ENCODE results near the gene SOAT1.
"Not testable (repeated sequence)": the region's sequence is repeated elsewhere in the genome, so short reads cannot be mapped to it uniquely, and the experiment has no call there.

SOAT1 gene

GRCh38 chr1:179352236-179352635 lies 58.6 kb downstream of the SOAT1 start:
- Mint-ChIP-seq H3K4me3 (no peak overlapping the region), H3K9me3 (no peaks in the 10 kb centered on the region), H3K27me3 (no peaks in the 10 kb centered on the region), H3K4me1 (ENCODE audit: low read depth) (peaks cover 10% of the 10 kb centered on the region), H3K36me3 (ENCODE audit: low read depth) (peaks cover 87% of the 10 kb centered on the region), H3K27ac (peak overlapping the region; percentile 45)
- DNase-seq = no peak

- DNase-seq = no peak
- Mint-ChIP-seq H3K36me3 (ENCODE audit: low read depth) (peaks cover 74% of the 10 kb centered on the region), H3K9me3 (no peaks in the 10 kb centered on the region), H3K27me3 (no peaks in the 10 kb centered on the region), H3K27ac (no peak overlapping the region), H3K4me1 (ENCODE audit: low read depth) (peaks cover 10% of the 10 kb centered on the region), H3K4me3 (no peak overlapping the region)
Measured at GRCh38 chr1:179353546-179353945, 59.9 kb downstream of the SOAT1 start.

GRCh38 chr1:179361631-179362030 lies 68.0 kb downstream of the SOAT1 start:
- not testable (repeated sequence) for H3K4me1 Mint-ChIP-seq (ENCODE audit: low read depth); H3K27me3 Mint-ChIP-seq; H3K36me3 Mint-ChIP-seq (ENCODE audit: low read depth); H3K9me3 Mint-ChIP-seq; DNase-seq; H3K27ac Mint-ChIP-seq; H3K4me3 Mint-ChIP-seq

- Mint-ChIP-seq H3K27me3 (no peaks in the 10 kb centered on the region), H3K4me3 (peak within 1 kb of the TSS; percentile 85), H3K9me3 (no peaks in the 10 kb centered on the region), H3K27ac (peak within 1 kb of the TSS; percentile 99), H3K36me3 (ENCODE audit: low read depth) (peaks cover 3% of the 10 kb centered on the region), H3K4me1 (ENCODE audit: low read depth) (peaks cover 13% of the 10 kb centered on the region)
- DNase-seq = peak; percentile 88
Measured at GRCh38 chr1:179365342-179366092, 71.9 kb downstream of the SOAT1 start, which contains the start of gene AXDND1. Gene AXDND1, plus strand, starts transcription at chr1:179365971. Its CDS starts 539 bp downstream, at chr1:179366510.

GRCh38 chr1:179366093-179366800 lies 72.7 kb downstream of the SOAT1 start:
- peak overlapping the region; percentile 85 for H3K4me3 Mint-ChIP-seq
- no peaks in the 10 kb centered on the region for H3K9me3 Mint-ChIP-seq
- peak overlapping the region; percentile 99 for H3K27ac Mint-ChIP-seq
- no peak for DNase-seq
- H3K36me3 Mint-ChIP-seq (ENCODE audit: low read depth) = peaks cover 3% of the 10 kb centered on the region
- H3K27me3 Mint-ChIP-seq = no peaks in the 10 kb centered on the region
- peaks cover 13% of the 10 kb centered on the region for H3K4me1 Mint-ChIP-seq (ENCODE audit: low read depth)

- Mint-ChIP-seq H3K9me3 (no peaks in the 10 kb centered on the region), H3K27me3 (no peaks in the 10 kb centered on the region), H3K27ac (no peak overlapping the region), H3K36me3 (ENCODE audit: low read depth) (peaks cover 3% of the 10 kb centered on the region), H3K4me3 (no peak overlapping the region), H3K4me1 (ENCODE audit: low read depth) (peaks cover 13% of the 10 kb centered on the region)
- DNase-seq = no peak
Measured at GRCh38 chr1:179369751-179370341, 76.2 kb downstream of the SOAT1 start.

GRCh38 chr1:179372160-179372559 lies 78.6 kb downstream of the SOAT1 start:
- Mint-ChIP-seq H3K27ac (no peak overlapping the region), H3K9me3 (no peaks in the 10 kb centered on the region), H3K36me3 (ENCODE audit: low read depth) (no peaks in the 10 kb centered on the region), H3K27me3 (no peaks in the 10 kb centered on the region), H3K4me1 (ENCODE audit: low read depth) (peaks cover 4% of the 10 kb centered on the region), H3K4me3 (no peak overlapping the region)
- DNase-seq = no peak

- Mint-ChIP-seq H3K4me3 (no peak overlapping the region), H3K9me3 (no peaks in the 10 kb centered on the region), H3K4me1 (ENCODE audit: low read depth) (no peaks in the 10 kb centered on the region), H3K27ac (no peak overlapping the region), H3K36me3 (ENCODE audit: low read depth) (no peaks in the 10 kb centered on the region), H3K27me3 (no peaks in the 10 kb centered on the region)
- DNase-seq = no peak
Measured at GRCh38 chr1:179376223-179376622, 82.6 kb downstream of the SOAT1 start.

- Mint-ChIP-seq H3K4me3 (no peak overlapping the region), H3K9me3 (no peaks in the 10 kb centered on the region), H3K36me3 (ENCODE audit: low read depth) (no peaks in the 10 kb centered on the region), H3K27me3 (no peaks in the 10 kb centered on the region), H3K4me1 (ENCODE audit: low read depth) (no peaks in the 10 kb centered on the region), H3K27ac (no peak overlapping the region)
- DNase-seq = no peak
Measured at GRCh38 chr1:179380299-179380698, 86.7 kb downstream of the SOAT1 start.

- Mint-ChIP-seq H3K4me1 (ENCODE audit: low read depth) (no peaks in the 10 kb centered on the region), H3K4me3 (no peak overlapping the region), H3K9me3 (no peaks in the 10 kb centered on the region), H3K27ac (no peak overlapping the region), H3K27me3 (no peaks in the 10 kb centered on the region), H3K36me3 (ENCODE audit: low read depth) (no peaks in the 10 kb centered on the region)
- no peak for DNase-seq
Measured at GRCh38 chr1:179384027-179384426, 90.4 kb downstream of the SOAT1 start.

- Mint-ChIP-seq H3K4me3 (no peak overlapping the region), H3K27me3 (no peaks in the 10 kb centered on the region), H3K9me3 (no peaks in the 10 kb centered on the region), H3K4me1 (ENCODE audit: low read depth) (no peaks in the 10 kb centered on the region), H3K36me3 (ENCODE audit: low read depth) (no peaks in the 10 kb centered on the region), H3K27ac (no peak overlapping the region)
- DNase-seq = no peak
Measured at GRCh38 chr1:179385510-179385909, 91.9 kb downstream of the SOAT1 start.

GRCh38 chr1:179393721-179394120 lies 100.1 kb downstream of the SOAT1 start:
- no peak for DNase-seq
- Mint-ChIP-seq H3K4me3 (no peak overlapping the region), H3K4me1 (ENCODE audit: low read depth) (no peaks in the 10 kb centered on the region), H3K36me3 (ENCODE audit: low read depth) (no peaks in the 10 kb centered on the region), H3K27ac (no peak overlapping the region), H3K9me3 (peaks cover 24% of the 10 kb centered on the region), H3K27me3 (peaks cover 22% of the 10 kb centered on the region)

- H3K36me3 Mint-ChIP-seq (ENCODE audit: low read depth); H3K9me3 Mint-ChIP-seq; H3K4me1 Mint-ChIP-seq (ENCODE audit: low read depth); H3K4me3 Mint-ChIP-seq; H3K27me3 Mint-ChIP-seq; DNase-seq; H3K27ac Mint-ChIP-seq: not testable (repeated sequence)
Measured at GRCh38 chr1:179399399-179399798, 105.8 kb downstream of the SOAT1 start.

Data from activated T-cell treated with anti-CD3 and anti-CD28 coated beads, Interleukin-2, amount 50 U/mL, for 24 hours (primary cell).